ENCODE measurements around the gene CSNK2B.

The CSNK2B gene

DNA sequence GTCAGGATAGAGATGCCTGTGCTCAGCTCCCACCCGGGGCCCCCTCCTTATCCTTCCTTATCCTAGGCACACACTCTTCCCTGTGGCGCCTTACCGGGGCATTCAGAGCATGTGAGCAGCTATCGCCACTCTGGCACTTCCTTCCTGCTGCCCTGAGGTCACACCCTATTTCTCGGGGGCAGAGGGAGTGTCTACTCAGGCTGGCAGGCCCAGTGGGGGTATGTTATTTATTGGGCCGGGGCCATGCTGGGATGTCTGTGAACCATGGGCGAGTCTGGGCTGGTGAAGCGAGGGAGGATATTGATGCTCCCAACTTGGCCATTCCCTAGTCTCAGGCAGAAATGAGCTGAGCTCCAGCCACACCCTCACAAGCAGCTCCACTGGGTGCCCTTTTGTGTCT, 45.4 kb downstream of the CSNK2B start:
- no peak for DNase-seq (ENCODE audit: low spot score)

GRCh38 chr6:31712296-31712695, 46.4 kb downstream of the CSNK2B start:
- no peak for DNase-seq (ENCODE audit: low spot score)

- DNase-seq (ENCODE audit: low spot score): no peak
Measured at GRCh38 chr6:31713465-31713864, 47.6 kb downstream of the CSNK2B start.

GRCh38 chr6:31713991-31714684, 48.3 kb downstream of the CSNK2B start:
- DNase-seq (ENCODE audit: low spot score): no peak

- no peak for DNase-seq (ENCODE audit: low spot score)
Measured at GRCh38 chr6:31715022-31715958, 49.4 kb downstream of the CSNK2B start, which contains the start of gene LY6G6D. TSS of gene LY6G6D (plus strand) at chr6:31715348. CDS start at chr6:31715356, 8 bp downstream.

GRCh38 chr6:31717499-31718222, 51.8 kb downstream of the CSNK2B start:
- DNase-seq (ENCODE audit: low spot score): no peak

GRCh38 chr6:31718265-31718664, 52.4 kb downstream of the CSNK2B start:
- no peak for DNase-seq (ENCODE audit: low spot score)

- DNase-seq (ENCODE audit: low spot score): no peak
Measured at GRCh38 chr6:31719001-31719400, 53.1 kb downstream of the CSNK2B start.
